AG04450 (cell line): Measurements from ENCODE around the gene DMRT2. TPM values are rescaled to one million over a fixed set of nuclear protein-coding genes. Genes with fewer than 3 reads are reported as not detected.

Experiments
- CTCF ChIA-PET: fragments of 300-600, 350-600 bp; formaldehyde crosslinking; extraction: SDS; loops from one replicate; lab custom pipeline; 2022; ENCODE audit warnings: antibody characterized with exemption, inconsistent platforms; lab: Charles Lee
- POLR2A ChIA-PET: fragments of 350-600 bp; formaldehyde crosslinking; extraction: SDS; loops from one replicate; lab custom pipeline; 2021; ENCODE audit warnings: antibody characterized with exemption, inconsistent platforms; lab: Yijun Ruan, JAX
- DNase-seq: peaks from one replicate; pipeline ENCODE4 v3.0.0-alpha.2; 2011; ENCODE audit warnings: low read depth, low spot score
- H3K27ac ChIP-seq: one replicate; pipeline ENCODE4 v1.5.1; 2012; ENCODE audit warnings: low read depth, low read length, control low read depth
- H3K27me3 ChIP-seq: one replicate; pipeline ENCODE4 v1.6.0; 2012; ENCODE audit warnings: low read length; ENCODE audit not compliant: control insufficient read depth, insufficient read depth
- H3K4me3 ChIP-seq: 2 replicates; pipeline ENCODE4 v1.5.1; 2011; ENCODE audit warnings: mild to moderate bottlenecking, low read depth, low read length, control low read depth
- H3K9me3 ChIP-seq: 2 replicates; pipeline ENCODE4 v1.5.1; 2012; ENCODE audit warnings: low read length; ENCODE audit not compliant: control insufficient read depth, insufficient read depth
- polyA plus RNA-seq: library from polyadenylated mRNA; depleted of rRNA; stranded (reverse); fragments of >200 nt; gene quantifications from 2 replicates; pipeline ENCODE4 v1.2.3, GENCODE V29; 2011
- TF ChIP-seq, protein P1 (sequence below): IDR thresholded peaks from 2 replicates; pipeline ENCODE4 v1.5.1; 2011; ENCODE audit warnings: low read depth, low read length, control low read depth, inconsistent platforms

DMRT2 gene
- polyA plus RNA-seq, 1 experiment: not detected

DNA sequence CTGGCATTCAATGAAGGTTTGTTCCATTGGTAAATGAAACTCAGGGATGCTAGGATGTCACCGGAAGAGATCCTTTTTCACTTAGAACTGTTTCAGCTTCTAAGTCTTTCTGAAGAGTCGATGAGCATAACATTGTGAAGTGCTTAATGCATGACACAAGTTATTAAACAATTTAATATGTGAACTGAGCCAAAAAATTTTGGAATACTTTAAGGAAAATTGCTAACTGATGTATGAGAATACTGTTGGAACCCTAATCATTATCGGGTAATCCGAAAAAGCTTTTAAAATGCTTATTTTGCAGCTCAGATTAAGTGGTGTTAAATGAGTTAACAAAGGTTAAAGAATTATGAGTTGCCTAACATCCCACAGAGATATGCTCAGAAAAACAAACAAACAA lies 34.9 kb downstream of the DMRT2 start:
- H3K27me3 ChIP-seq: no peaks in the 10 kb centered on the region
- H3K4me3 ChIP-seq: no peak overlapping the region
- H3K27ac ChIP-seq: no peak overlapping the region
- ChIA-PET POLR2A (no interaction called here), CTCF (no interaction called here)
- no peaks in the 10 kb centered on the region for H3K9me3 ChIP-seq
- DNase-seq: no peak
- TF ChIP-seq, protein P1, sequence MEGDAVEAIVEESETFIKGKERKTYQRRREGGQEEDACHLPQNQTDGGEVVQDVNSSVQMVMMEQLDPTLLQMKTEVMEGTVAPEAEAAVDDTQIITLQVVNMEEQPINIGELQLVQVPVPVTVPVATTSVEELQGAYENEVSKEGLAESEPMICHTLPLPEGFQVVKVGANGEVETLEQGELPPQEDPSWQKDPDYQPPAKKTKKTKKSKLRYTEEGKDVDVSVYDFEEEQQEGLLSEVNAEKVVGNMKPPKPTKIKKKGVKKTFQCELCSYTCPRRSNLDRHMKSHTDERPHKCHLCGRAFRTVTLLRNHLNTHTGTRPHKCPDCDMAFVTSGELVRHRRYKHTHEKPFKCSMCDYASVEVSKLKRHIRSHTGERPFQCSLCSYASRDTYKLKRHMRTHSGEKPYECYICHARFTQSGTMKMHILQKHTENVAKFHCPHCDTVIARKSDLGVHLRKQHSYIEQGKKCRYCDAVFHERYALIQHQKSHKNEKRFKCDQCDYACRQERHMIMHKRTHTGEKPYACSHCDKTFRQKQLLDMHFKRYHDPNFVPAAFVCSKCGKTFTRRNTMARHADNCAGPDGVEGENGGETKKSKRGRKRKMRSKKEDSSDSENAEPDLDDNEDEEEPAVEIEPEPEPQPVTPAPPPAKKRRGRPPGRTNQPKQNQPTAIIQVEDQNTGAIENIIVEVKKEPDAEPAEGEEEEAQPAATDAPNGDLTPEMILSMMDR: no peak

- Histone ChIP-seq H3K27ac (no peak overlapping the region), H3K27me3 (no peaks in the 10 kb centered on the region), H3K9me3 (no peaks in the 10 kb centered on the region), H3K4me3 (no peak overlapping the region)
- no peak for DNase-seq
- ChIA-PET CTCF (no interaction called here), POLR2A (no interaction called here)
- TF ChIP-seq, protein P1: no peak
Measured at GRCh38 chr9:1086517-1086916, 36.4 kb downstream of the DMRT2 start.

GRCh38 chr9:1087120-1087881 lies 37.1 kb downstream of the DMRT2 start:
- H3K9me3 ChIP-seq: no peaks in the 10 kb centered on the region
- H3K27me3 ChIP-seq: no peaks in the 10 kb centered on the region
- DNase-seq: no peak
- ChIA-PET POLR2A (no interaction called here), CTCF (no interaction called here)
- H3K4me3 ChIP-seq: no peak overlapping the region
- no peak overlapping the region for H3K27ac ChIP-seq
- TF ChIP-seq, protein P1: no peak

- Histone ChIP-seq H3K27me3 (no peaks in the 10 kb centered on the region), H3K27ac (no peak overlapping the region), H3K9me3 (no peaks in the 10 kb centered on the region; the same call in 1 of the 2 replicates), H3K4me3 (no peak overlapping the region)
- DNase-seq: no peak
- TF ChIP-seq, protein P1: no peak
- ChIA-PET CTCF (no interaction called here), POLR2A (no interaction called here)
Measured at GRCh38 chr9:1094749-1095148, 44.6 kb downstream of the DMRT2 start.

DNA sequence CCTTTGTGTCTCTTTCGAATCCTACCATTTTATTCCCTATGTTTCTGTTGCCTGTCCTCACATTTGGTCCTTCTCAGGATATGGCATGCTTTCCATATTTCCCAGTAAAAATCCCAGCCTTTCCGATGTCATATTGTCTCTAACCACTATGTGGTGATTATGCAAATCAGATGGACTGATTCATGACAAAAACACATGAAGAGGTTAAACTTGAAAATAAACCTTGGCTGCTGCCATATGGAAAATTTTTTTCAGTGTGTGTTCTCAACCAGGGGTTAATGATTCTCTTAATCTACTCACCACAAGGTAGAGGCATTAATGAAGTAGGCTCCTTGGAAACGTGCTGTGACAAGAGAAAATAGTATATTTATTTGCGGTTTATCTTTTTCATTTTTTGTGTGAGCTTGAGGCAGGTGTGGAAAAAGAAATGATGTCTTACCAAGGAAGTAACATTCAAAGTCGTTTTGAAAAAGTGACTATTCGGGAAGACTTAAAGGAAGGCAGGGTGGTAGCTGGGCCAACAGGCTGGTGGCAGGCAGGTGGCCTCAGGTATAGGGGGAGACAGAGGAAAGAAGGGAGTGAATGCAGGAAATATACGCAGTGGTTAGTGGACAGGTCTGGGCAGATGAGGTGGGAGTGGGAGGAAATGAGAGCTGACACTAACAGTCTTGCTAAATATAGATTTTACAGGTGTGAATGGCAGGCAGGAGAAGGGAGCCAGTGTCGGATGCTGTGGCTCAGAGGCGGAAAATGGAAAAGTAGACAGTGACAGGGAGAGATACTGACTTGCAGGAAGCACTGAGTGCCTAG lies 46.2 kb downstream of the DMRT2 start:
- CTCF ChIA-PET: no interaction called here
- no peak overlapping the region for H3K27ac ChIP-seq
- POLR2A ChIA-PET: no interaction called here
- H3K27me3 ChIP-seq: no peaks in the 10 kb centered on the region
- TF ChIP-seq, protein P1: no peak
- H3K4me3 ChIP-seq: no peak overlapping the region
- no peak for DNase-seq
- H3K9me3 ChIP-seq: no peaks in the 10 kb centered on the region; the same call in 1 of the 2 replicates
